H1 (cell line): Measurements from ENCODE around the gene ZNF511. TPM values are rescaled to one million over a fixed set of nuclear protein-coding genes. Genes with fewer than 3 reads are reported as not detected.

ENCODE experiments used
- JUND ChIP-seq: IDR thresholded peaks from 2 replicates; pipeline ENCODE4 v1.6.1; 2011; ENCODE audit warnings: mild to moderate bottlenecking, improper control_type of control experiment, low read length
- POU5F1 ChIP-seq: IDR thresholded peaks from 2 replicates; pipeline ENCODE4 v1.6.1; 2011; ENCODE audit warnings: low read depth, mild to moderate bottlenecking, low read length, moderate library complexity
- polyA plus RNA-seq, 7 experiments: library from polyadenylated mRNA; depleted of rRNA in 3 of 7; stranded (reverse) in 5 of 7; unstranded in 2 of 7; fragments of >200 nt in 5 of 7; fragments of 200-250 nt in 2 of 7; gene quantifications; 1 replicate in 5 of 7; 2 replicates in 1 of 7; 4 replicates in 1 of 7; pipeline versions ENCODE4 v1.2.1 to v1.2.3, GENCODE V29; 2011 to 2013; ENCODE audit warnings: missing spikeins in 2 of 7, mixed read lengths in 2 of 7
- total RNA-seq: library from RNA; stranded (reverse); fragmentation: NEBNext Ultra II Directional; extraction: Animal tissue kit (Norgen Biotek cat#: 25700); gene quantifications from 2 replicates; pipeline ENCODE4 v1.2.1, GENCODE V29; 2021

Gene ZNF511
- total and polyA plus RNA-seq, 2 of the 8 experiments (the other 6 are each of a cell fraction or from before 2014, with no cell fraction given), result 55.4 to 71.7 TPM

DNA sequence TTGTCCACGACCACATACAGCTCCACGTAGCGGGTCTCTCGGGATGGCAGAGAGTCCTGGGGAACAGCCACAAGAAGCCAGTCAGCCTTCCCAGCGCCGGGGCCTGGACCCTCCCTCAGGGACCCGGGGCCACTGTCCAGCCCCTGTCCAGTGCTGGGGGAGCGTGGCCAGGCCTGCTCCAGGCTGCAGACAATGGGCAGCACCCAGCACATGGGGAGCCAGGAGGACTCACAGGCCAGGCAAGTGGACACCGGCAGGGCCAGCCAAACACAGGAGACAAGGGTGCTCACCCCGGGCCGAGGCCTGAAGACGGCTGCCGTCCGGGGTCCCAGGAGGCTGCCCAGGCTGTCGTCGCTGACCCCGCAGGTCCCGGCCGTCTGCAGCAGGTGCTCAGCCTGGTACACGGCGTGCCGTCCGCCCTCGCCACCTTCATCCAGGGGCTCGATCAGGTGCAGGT is 35.7 kb upstream of the ZNF511 start (continued):
- no peak for TF ChIP-seq JUND
- no peak for TF ChIP-seq POU5F1
